ENCODE measurements around the gene DOK6.
"Not testable (repeated sequence)": the region's sequence is repeated elsewhere in the genome, so short reads cannot be mapped to it uniquely, and the experiment has no call there.

DOK6 gene

DNA sequence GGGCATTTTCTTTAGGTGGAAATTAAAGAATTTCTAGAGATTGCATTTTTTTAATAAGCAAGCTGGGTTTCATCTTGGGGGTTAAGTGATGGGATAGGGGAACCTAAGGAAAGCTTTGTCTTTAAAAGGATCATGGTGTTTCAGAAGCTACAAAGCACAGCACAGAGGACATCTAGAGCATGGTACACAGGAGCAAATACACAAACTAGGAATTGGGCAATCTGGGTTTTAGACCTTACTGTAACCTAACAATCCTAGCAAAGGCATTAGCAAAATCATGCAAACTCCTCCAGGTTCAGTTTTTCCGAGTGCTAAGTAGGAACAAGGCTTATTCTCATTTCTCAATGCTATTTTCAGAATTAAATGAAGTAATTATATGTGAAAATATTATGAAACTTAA, 412.9 kb downstream of the DOK6 start:
- no peak for DNase-seq (ENCODE audit: low spot score)

DNA sequence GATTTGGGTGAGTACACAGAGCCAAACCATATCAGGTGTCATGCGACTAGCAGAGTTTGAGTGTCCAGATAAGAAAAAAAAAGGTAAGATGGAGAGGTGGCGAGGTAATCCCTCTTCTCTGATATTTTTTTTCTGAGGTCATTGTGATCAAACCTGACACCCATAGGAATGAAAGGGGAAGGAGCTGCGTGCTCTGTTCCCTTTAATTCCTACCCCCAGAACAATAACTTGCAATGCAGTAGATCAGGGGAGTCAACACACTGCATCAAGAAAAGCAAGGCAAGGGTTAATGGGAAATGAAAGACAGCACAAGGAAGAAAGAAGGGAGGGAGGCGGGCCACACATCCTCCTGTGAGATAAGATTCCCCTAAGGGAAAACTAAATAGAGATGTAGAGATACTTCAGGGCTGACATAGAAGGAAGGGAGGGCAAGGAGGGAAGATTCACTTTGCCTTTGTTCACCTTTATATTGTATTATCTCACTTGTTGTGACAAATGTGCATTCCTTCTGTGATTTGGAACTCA, 414.2 kb downstream of the DOK6 start:
- no peak for DNase-seq (ENCODE audit: low spot score)

DNA sequence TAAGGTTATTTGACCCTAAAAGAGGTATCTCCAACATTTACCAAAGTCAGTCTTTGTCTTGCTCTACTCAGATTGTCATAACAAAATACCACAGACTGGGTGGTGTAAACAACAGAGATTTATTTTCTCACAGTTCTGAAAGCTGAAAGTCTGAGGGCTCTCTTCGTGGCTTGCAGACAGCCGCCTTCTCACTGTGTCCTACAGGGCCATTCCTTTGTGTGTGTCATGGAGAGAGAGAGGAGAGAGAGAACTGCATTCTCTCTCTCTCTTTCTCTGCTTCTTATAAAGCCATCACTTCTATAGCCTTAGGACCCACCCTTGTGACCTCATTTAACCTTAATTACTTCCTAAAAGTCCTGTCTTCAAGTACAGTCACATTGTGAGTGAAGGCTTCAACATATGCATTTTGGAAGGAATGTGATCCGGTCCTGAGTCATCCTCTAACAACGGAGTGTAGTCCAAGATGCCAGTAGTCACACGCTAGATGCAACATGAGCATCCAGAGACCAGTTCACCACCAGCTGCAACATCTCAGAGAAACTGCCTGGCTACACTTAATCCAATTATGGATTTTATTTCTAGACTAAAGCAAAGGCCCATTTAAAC, 416.8 kb downstream of the DOK6 start:
- DNase-seq (ENCODE audit: low spot score): peak; percentile 65

DNA sequence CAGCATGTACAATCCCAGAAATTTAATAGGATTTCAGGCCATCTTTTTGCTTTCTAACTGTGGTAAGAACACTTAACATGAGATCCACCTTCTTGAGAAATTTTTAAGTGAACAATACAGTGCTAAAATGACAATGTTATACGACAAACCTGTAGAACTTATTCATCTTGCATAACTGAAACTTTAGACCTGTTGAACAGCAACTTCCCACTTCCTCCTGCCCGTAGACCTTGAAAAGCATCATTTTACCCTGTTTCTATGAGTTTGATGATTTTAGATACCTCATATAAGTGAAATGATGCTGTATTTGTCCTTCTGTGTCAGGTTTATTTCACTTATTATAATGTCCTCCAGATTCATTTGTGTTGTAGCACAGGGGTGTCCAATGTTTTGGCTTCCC, 418.8 kb downstream of the DOK6 start:
- no peak for DNase-seq (ENCODE audit: low spot score)

DNA sequence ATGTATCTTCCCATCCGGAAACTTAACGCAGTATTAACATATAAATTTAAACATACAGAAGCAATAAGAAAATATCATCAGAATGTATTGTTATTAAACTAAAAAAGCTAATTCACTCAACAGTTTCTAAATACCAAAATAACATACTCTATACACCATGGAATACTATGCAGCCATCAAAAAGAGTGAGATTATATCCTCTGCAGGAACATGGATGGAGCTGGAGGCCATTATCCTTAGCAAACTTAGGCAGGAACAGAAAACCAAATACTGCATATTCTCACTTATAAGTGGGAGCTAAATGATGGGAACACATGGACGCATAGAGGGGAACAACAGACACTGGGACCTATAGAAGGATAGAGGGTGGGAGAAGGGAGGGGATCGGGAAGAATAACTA, 419.9 kb downstream of the DOK6 start:
- DNase-seq (ENCODE audit: low spot score): no peak

DNA sequence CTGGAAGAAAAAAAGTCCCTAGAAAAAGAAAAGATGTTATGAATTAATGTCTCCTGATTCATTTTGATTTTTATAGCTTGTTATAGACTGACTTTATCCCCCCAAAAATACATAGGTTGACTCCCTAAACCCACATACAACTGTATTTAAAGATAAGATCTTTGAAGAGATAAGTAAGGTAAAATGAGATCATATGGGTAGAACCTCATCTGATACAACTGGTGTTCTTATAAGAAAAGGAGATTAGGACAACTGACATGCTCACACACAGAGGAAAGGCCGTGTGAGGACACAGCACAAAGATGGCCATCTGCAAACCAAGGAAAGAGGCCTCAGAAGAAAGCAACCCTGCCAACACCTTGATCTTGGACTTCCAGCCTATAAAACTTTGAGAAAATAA, 429.5 kb downstream of the DOK6 start:
- DNase-seq (ENCODE audit: low spot score): no peak

DNA sequence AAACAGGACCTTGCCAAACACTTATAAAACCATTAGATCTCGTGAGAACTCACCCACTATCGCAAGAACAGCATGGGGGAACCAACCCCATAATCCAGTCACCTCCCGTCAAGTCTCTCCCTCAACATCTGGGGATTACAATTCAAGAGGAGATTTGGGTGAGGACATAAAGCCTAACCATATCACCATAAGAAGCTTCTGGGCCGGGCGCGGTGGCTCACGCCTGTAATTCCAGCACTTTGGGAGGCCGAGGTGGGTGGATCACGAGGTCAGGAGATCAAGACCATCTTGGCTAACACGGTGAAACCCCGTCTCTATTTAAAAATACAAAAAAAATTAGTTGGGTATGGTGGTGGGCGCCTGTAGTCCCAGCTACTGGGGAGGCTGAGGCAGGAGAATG, 434.3 kb downstream of the DOK6 start:
- not testable (repeated sequence) for DNase-seq (ENCODE audit: low spot score)

DNA sequence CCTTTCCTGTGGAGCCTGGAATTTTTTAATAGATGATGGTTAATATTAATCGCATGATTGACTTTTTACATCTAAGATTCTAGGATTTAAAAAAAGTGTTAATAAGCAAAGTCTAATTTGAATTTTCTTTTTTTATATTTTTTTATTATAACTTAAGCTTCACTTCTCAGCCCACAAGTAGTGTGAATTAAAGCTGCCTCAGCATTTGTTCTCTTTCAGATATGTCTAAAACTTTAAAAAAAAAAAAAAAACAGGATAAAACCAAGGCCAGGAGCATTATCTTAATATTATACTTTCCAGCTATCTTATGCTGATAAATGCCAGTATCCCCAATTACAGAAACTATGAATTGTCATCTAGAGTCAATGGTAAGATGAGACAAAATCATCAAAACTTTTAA, 437.3 kb downstream of the DOK6 start:
- no peak for DNase-seq (ENCODE audit: low spot score)

DNA sequence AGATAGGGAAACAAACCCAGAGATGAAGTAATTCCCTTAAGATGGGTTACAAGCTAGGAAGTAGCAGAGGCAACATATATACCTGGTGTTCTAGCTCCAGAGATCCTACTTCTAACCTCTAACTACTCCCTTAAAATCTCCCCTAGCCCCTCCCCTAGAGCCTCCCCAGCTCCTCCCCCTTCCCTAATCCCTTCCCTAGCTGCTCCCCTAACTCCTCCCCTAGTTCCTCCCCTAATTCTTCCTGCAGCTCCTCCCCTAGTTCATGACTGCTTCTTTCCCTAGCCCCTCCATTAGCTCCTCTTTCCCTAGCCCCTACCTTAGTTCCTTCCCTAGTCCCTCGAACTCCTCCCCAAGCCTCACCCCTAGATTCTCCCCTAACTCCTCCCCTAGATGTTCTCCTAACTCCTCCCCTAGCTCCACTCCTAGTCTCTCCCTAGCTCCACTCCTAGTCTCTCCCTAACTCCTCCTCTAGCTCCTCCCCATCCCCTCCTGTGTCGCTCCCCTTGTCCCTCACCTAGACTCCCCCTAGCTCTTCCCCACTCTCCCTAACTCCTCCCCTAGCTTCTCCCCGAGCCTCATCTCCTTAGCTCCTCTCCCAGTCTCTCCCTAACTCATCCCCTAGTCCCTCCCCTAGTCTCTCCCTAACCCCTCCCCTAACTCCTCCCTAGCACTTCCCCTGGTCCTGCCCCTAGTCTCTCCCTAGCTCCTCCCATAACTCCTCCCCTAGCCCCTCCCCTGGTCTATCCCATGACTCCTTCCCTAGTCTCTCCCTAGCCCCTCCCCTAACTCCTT, 438.1 kb downstream of the DOK6 start:
- DNase-seq (ENCODE audit: low spot score): no peak

DNA sequence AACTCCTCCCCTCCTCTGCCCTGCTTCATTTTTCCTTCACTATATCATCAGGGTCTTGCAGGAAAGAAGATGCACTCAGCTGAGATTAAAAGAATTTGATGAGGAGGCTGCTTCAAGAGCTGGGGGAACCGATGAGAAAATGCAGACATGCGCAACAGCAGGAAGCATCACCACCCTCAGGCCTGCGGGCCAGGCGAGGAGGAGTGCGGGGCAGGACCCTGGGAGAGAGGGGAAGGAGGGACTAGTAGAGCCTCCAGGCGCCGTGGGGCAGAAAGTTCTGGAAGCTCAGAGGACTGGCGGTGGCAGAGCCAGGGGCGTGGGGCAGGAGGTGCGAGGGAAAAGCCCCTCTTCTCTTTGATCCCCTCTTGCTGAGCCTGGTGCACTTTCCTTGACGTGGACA, 438.8 kb downstream of the DOK6 start:
- DNase-seq (ENCODE audit: low spot score): no peak

DNA sequence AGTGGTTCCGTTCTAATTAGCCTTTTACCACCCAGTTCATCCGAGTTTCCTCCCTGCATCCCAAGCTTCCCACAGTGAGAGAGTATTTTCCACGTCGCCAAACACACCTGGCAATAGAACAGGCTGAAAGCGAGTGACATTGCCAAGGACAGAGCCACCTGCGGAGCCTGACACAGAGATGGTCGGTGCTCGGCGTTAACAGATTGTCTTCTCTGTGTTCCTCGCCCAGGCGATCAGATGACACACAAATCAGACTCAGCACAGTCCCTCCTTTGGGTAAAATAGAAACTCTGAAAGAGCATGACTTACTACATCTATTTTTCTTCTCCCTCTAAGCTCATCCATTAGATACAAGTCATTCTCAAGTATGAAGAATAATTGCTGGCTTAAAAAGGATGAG, 439.3 kb downstream of the DOK6 start:
- DNase-seq (ENCODE audit: low spot score): no peak

DNA sequence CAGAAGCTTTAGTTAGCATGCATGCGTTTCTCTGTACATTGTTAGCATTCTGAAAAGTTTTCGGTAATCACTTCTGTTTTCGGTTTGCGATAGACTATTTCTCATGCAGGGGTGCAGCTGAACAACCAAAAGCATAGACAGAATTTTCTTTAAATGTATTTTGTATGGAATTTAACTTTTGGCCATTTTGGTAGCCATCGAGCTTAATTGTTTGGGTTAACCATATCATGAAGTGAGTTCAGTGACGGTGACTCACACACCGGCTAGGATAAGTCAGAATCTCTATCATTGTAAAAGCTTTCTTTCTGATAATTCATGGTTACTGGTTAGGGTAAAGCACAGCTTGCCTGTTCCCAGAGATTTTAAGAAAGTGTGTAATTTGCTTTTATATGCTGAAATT, 439.8 kb downstream of the DOK6 start:
- no peak for DNase-seq (ENCODE audit: low spot score)

DNA sequence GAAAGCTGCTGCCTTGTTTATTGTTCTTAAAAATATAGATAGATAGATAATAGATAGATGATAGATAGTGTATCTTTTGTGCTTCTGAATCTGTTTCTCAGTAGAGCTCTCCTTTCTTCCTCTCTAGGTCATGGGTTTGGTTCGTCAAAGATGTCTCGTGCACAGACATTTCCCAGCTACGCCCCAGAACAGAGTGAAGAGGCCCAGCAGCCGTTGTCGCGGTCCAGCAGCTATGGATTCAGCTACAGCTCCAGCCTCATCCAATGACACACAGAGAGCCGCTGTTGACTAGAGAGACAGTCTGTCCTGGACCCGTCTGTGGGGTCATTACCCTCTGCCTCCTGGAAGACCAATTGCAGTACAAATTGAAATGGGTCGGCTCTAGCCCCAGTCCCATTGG, 440.4 kb downstream of the DOK6 start:
- no peak for DNase-seq (ENCODE audit: low spot score)

DNA sequence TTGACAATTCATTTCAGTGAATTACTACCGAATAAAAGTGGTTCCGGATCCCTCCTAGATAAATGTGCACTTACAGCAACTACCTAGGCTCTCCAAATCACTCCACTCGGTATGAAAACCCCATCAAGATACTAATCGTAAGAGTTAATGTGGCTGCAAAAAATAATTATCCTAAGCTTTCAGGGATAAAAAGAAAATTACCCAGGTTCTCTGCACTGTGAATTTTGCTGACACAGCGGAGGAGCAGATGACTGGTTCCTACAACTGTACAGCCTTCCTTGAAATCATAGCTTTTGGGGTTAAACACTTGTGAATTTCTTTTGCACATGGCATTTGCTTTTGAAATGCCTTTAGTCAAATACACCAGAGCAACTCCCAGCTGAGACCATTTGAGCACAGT, 442.3 kb downstream of the DOK6 start:
- DNase-seq (ENCODE audit: low spot score): no peak

DNA sequence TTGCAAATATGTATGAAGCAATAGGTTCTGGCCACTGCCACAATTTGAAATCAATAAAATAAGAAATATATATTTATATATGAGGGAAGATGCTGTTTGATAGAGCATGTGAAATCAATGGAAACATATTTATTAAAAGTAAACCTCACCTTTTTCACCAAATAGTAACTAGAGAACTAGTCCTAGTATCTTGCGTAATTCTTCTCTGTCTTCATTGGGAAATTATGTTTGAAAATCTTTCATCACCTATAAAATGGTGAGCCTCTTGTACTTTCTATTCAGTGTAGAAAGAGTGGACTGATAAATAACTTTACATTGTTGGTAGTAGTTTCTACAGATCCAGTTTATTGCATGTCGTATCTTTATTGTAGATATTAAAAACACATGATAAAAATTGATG, 444.0 kb downstream of the DOK6 start:
- DNase-seq (ENCODE audit: low spot score): no peak

DNA sequence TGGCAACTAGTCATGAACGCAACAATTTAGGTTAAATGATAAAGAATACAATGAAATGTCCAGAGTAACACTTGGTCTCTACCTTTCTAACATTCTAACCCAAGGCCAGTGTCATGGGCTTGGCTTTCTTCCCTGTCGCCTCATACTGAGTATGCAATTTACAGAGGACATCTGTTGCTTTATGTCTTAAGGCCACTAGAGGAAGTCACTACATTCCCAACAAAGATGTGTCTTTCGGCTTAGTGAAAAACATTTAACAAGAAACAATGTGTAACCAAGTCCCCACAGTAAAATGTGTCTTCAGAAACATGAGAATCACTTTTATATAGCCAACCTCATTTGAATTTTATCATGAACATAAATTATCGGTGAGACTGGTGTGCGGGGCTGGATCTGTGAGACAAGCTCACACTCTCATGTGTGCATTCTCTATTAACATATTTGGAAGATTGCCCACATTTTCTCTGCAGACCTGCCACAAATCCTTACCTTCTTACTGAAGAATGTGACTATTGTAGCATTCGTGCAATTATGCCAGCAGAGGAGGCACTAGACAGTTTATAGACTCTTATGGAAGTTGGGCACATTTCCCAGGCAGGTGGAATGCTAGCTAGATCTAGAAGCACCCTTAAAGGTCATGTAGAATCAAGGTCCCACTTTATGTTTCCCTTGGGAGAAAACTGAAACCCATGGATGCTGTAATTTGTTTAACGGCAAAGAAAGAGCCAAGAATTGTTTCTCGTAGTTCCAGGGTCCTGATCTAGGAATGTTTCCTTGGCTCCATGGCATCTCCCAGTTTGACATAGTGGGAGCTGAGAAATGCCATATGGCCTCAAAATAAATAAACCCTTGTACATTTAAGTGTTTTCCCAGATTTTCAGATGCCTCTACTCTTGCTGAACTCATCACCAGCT, 445.2 kb downstream of the DOK6 start:
- DNase-seq (ENCODE audit: low spot score): no peak

DNA sequence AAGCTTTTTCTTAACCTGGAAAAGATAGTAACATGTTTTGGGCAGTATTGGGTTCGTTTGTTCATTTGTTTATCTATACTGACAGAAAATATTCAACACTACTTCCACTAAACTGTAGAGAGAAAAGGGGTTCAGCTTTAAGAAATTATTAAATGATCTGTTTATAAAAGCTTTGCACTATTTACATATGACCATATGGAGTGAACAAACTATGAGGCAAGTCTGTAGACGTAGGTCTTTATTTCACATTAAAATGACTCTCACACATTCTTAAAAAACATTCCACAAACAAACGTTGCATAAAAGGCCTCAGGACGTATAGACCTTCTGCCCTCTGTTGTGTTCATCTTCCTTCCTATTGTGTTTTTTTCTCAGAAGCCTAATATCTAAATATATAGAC, 452.4 kb downstream of the DOK6 start:
- DNase-seq (ENCODE audit: low spot score): no peak

DNA sequence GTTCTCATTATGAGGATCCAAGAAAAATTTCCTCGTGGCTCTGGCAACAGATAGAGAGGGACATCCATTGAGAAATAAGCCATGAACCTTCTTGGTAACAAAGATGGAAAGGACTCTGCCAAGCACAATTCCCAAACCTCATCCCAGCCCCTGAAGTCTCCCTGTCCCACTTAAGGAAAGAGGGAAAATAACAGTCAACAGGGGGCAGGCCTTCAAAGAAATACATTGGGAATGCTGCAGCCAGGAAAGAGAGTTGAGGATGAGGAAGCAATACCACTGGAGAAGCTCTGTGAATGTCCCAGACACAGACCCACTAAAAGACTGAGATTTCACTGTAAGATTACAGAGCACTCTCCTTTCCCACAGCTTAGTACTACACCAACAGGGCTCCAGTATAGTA, 453.8 kb downstream of the DOK6 start:
- no peak for DNase-seq (ENCODE audit: low spot score)

DNA sequence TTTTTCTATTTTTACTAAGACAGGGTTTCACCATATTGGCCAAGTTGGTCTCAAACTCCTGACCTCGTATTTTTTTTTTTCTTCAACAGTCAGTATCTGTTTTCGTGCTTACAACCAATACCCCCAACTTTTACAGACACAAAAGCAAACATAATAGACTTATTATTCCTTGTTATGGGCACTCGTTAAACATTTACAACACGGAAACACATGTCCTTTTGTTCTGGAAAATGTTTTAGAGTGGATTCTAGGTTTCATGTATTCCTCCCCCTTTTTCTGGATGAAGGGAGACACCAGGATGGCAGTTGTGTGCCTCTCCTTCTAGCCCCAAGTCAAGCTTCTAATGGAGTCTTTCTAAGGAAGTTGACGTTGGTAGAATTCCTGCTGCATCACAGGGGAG, 458.2 kb downstream of the DOK6 start:
- DNase-seq (ENCODE audit: low spot score): no peak

DNA sequence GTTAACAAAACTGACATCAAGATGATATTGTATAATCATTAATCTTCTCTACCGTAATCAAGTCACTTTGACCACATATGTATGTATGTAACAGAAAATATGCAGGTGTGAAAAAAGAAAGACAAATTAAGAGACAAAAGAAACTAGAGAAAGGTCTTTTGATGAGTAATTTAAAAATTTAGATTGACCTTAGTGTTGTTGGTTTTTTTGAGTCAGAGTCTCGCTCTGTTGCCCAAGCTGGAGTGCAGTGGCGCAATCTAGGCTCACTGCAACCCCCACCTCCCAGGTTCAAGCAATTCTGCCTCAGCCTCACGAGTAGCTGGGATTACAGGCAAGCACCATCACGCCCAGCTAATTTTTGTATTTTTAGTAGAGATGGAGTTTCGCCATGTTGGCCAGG, 464.1 kb downstream of the DOK6 start:
- not testable (repeated sequence) for DNase-seq (ENCODE audit: low spot score)

DNA sequence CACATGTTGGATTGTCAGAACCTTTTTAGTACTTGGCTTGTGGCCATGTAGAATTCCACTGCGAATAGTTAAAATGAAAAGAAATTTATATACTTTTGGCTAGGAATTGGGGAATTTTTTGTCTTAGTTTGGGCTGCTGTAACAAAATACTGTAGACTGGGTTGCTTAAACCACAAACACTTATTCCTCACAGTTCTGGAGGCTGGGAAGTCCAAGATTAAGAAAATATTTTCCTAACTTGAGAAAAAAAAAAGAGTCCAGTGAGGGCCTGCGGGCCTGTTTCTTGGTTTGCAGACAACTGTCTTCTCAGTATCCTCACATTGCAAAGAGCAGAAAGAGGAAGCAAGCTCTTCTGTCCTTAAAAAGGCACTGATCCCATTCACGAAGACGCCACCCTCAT, 465.1 kb downstream of the DOK6 start:
- no peak for DNase-seq (ENCODE audit: low spot score)

DNA sequence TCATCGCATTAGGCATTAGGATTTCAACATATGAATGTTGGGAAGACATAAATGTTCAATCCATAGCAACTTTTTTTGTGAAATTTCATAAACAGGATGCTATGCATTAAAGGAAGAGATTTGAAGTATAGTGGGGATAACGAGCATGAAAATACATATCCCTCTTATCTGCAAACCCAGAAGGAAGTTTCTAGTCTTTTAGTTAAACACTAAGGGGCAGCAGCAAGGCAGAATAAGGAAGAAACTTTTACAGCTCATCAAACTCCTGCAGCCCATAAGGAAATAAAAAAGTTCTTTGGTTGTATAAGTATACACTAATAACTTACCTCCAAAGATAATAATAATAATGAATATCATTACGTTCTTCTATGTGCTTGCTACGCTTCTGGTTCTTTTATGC, 465.5 kb downstream of the DOK6 start:
- DNase-seq (ENCODE audit: low spot score): no peak

DNA sequence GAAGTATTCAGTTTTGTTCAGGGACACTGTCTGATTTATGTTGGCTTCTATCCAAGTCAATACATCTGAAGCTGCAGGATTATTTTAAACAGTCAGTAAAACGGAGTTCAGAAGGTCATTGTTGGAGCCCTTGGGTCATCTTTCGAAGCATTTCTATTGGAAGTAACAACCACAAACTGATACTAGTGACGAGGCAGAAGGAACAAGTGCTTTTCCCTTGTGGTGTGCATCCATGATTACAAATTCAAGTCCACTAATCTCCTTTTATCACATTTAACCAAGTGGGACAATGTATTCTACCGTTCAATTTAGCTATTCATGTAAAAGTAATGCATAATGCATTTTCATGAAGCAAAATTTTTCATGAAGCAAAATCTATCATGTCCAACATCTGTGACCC, 470.0 kb downstream of the DOK6 start:
- no peak for DNase-seq (ENCODE audit: low spot score)
